Keratinocyte (primary cell): ENCODE measurements around the gene KDM7A.

Source experiments
- EZH2 ChIP-seq: IDR thresholded peaks from one replicate; pipeline ENCODE4 v1.6.1; 2012; ENCODE audit warnings: inconsistent platforms, mild to moderate bottlenecking, low read length, moderate library complexity
- TF ChIP-seq, protein P1 (sequence below), 3 experiments: IDR thresholded peaks in 1 of 3; conservative IDR thresholded peaks in 1 of 3; optimal IDR thresholded peaks in 1 of 3; 2 replicates in 2 of 3; 3 replicates in 1 of 3; pipeline versions ENCODE3 to v1.5.1; 2011; ENCODE audit warnings: low read length in 3 of 3, mild to moderate bottlenecking in 3 of 3, moderate library complexity in 2 of 3, control low read depth in 1 of 3, inconsistent platforms in 1 of 3; ENCODE audit not compliant: insufficient read depth in 2 of 3; ENCODE audit errors: extremely low read depth in 1 of 3

DNA sequence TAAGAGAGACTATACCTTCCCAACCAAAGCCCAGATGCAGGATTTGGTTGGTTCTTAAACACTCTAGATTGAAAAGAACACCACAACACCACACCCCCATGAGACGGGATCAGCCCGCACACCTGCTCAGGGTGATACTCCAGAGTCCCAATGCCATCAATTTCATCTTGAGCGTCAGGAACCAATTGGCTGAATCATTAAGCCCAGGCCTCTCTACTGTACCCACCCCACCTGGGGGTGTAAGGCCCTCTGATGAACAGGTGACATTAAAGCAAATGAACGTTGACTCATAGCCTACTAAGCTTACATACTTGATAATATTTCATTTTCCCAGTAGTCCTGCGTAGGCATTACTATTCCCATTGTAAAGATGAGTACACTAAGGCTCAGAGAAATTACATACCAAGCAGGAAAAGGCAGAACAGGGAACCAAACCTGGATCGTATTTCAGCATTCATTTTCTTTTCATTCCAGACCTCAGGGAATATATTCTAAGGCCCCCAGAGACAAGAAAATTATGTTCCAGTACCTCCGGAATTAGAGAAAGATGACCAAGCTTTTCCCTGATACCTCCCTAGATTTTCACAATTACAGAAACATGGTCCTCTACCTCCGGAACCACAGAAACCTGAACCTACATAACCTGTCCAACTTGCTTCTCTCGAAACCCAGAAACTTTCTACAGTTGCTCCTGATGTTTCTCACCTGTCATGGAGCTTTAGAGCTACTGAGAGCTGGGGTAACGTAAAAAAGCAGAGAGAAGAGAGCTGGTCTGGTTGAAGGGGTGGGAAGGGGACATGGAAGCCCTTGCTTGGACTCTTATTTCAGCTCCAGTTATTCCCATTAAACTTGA, 43.1 kb upstream of the KDM7A start:
- TF ChIP-seq, protein P1, sequence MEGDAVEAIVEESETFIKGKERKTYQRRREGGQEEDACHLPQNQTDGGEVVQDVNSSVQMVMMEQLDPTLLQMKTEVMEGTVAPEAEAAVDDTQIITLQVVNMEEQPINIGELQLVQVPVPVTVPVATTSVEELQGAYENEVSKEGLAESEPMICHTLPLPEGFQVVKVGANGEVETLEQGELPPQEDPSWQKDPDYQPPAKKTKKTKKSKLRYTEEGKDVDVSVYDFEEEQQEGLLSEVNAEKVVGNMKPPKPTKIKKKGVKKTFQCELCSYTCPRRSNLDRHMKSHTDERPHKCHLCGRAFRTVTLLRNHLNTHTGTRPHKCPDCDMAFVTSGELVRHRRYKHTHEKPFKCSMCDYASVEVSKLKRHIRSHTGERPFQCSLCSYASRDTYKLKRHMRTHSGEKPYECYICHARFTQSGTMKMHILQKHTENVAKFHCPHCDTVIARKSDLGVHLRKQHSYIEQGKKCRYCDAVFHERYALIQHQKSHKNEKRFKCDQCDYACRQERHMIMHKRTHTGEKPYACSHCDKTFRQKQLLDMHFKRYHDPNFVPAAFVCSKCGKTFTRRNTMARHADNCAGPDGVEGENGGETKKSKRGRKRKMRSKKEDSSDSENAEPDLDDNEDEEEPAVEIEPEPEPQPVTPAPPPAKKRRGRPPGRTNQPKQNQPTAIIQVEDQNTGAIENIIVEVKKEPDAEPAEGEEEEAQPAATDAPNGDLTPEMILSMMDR (optimal IDR thresholded peaks at IDR 0.05 in 1 of 3, IDR thresholded peaks at IDR 0.05 in 1 of 3, conservative IDR thresholded peaks at IDR 0.05 in 1 of 3; ENCODE audit: extremely low read depth in 1 of 3, insufficient read depth in 2 of 3, low read length in 3 of 3), result no peak
- no peak for TF ChIP-seq EZH2
